HG03108 (cell line): ENCODE data around the gene MACROH2A1.

Experiments used
- ATAC-seq: cut with Tn5 transposase; IDR thresholded peaks from one replicate; pipeline ENCODE4 v1.9.1; 2021; ENCODE audit warnings: moderate library complexity; ENCODE audit not compliant: unreplicated experiment

Gene MACROH2A1

DNA sequence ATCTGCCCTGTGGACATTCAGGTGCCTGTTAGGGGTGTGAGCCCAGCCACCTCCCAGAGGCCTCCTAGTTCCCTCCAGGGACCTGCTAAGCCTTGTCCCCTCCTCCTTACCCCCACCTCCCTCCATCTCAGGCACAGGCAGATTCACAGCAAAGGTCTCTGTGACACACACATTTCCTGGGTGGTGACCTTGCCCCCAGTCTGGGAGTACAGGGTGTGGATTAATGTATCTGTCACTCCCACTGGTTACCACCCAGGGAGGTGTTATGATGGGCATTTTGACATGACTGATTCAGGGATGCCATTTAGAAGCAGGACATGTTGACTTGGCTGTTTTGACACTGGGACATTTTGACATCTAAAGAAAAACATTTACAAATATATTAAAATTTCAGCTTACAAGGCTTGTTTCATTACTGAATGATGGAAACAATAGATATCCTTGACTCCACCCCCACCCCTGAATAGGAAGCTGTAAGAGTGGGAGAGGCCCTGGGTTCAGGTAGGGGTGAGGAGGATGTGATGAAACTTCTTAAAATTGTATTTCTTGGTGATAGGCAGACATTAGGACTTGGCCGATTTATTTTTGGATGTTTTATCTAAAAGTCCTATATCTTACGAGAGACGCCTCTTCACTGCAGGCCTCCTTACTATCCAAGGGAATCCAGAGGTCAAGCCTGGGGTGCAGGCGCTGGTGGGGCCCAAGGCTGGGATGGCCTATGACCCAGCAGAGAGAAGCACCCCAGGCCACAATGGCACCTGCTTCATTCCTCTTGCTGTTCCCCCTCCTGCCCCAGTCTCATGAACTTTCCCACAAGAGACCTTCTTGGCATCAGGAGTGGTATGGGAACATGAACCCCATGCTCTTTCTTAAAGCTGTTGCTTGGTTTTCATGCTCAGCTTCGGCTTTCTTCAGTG is 101.9 kb downstream of the MACROH2A1 start:
- no peak for ATAC-seq

DNA sequence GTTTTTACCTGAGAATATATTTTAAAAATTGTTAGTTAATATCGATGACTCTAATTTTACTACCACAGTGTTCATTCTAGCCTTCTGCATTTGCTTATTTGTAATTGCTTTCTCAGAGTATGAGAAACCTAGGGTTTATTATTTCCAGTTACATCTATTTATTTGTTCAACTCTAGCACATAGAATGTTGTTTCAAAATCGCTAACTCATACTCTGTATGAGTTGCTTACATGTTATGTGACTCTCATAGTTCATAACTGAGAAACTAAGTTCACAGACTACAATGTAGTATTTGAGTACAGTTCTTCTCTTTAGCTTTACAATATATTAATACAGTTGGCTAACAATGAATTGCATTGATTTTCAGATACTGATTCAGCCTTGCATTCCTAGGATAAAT is 103.2 kb downstream of the MACROH2A1 start:
- ATAC-seq: no peak

GRCh38 chr5:135294793-135295192 is 104.2 kb downstream of the MACROH2A1 start:
- no peak for ATAC-seq

GRCh38 chr5:135289651-135290050 is 109.4 kb downstream of the MACROH2A1 start:
- no peak for ATAC-seq

- no peak for ATAC-seq
Observed at GRCh38 chr5:135287551-135287950, 111.5 kb downstream of the MACROH2A1 start.
